Lower leg skin (tissue), 4 donors: ENCODE data around the gene CLK2. TPM values are rescaled to one million over a fixed set of nuclear protein-coding genes. Genes with fewer than 3 reads are reported as not detected.

ENCODE experiments used
- DNase-seq, 2 donors: peaks; one replicate each; pipeline ENCODE4 v3.0.0-alpha.2; 2019; ENCODE audit warnings: low spot score in 2 of 2
- H3K4me3 ChIP-seq: fragments of 200-600 bp; sonication (generic); 2 replicates; pipeline ENCODE4 v1.5.1; 2017; ENCODE audit warnings: mild to moderate bottlenecking, low read depth; ENCODE audit not compliant: poor library complexity, severe bottlenecking
- CTCF ChIP-seq, 3 donors: fragments of 450-650 bp; IDR thresholded peaks; one replicate each; pipeline ENCODE4 v1.5.1; 2016; ENCODE audit warnings: antibody characterized with exemption in 3 of 3, mild to moderate bottlenecking in 3 of 3, moderate library complexity in 2 of 3
- POLR2A ChIP-seq, 2 donors: fragments of 450-650 bp; IDR thresholded peaks; one replicate each; pipeline ENCODE4 v1.6.1; 2016 to 2017; ENCODE audit warnings: antibody characterized with exemption in 2 of 2, mild to moderate bottlenecking in 1 of 2, moderate library complexity in 1 of 2
- WGBS, 2 donors: methylation state at CpG; one replicate each; pipeline ENCODE4 v1.1.5; 2018; 5-methylcytosine and 5-hydroxymethylcytosine counted together
- intact Hi-C: fragments of 100-400 bp; cut with DNase I; formaldehyde crosslinking; loops from one replicate; pipeline ENCODE4 v1.15.0; 2023; ENCODE audit warnings: low total_unique reads
- total RNA-seq, 4 donors: library from RNA; depleted of rRNA; stranded (reverse); fragments of >200 nt; gene quantifications; one replicate each; pipeline ENCODE4 v1.1.0, GENCODE V29; 2016

The CLK2 gene
- total RNA-seq, 4 donors from 2014 or later = 24.6 to 55.8 (median 38.0) TPM

GRCh38 chr1:155300553-155301329 is 27.4 kb upstream of the CLK2 start:
- intact Hi-C loops = no loop called here
- no peak for DNase-seq
- no peak overlapping the region for H3K4me3 ChIP-seq
- 87 to 88% methylated on average over 7 to 9 of the region's 9 CpGs for WGBS, 2 donors
- no peak for TF ChIP-seq CTCF (IDR thresholded peaks at IDR 0.05)
- TF ChIP-seq POLR2A (IDR thresholded peaks at IDR 0.05) = no peak

- no peak overlapping the region for H3K4me3 ChIP-seq
- TF ChIP-seq POLR2A (IDR thresholded peaks at IDR 0.05) (no peak), CTCF (IDR thresholded peaks at IDR 0.05) (no peak)
- intact Hi-C loops = no loop called here
- WGBS, 2 donors = 91 to 92% methylated on average over 8 of the region's 8 CpGs
- DNase-seq = no peak
Observed at GRCh38 chr1:155300024-155300423, 26.7 kb upstream of the CLK2 start.

- DNase-seq = no peak
- H3K4me3 ChIP-seq = no peak overlapping the region
- 75 to 77% methylated on average over 7 of the region's 7 CpGs for WGBS, 2 donors
- intact Hi-C loops = no loop called here
- TF ChIP-seq CTCF (IDR thresholded peaks at IDR 0.05) (no peak), POLR2A (IDR thresholded peaks at IDR 0.05) (no peak)
Observed at GRCh38 chr1:155297384-155297783, 24.1 kb upstream of the CLK2 start.

GRCh38 chr1:155296661-155297060 is 23.4 kb upstream of the CLK2 start:
- intact Hi-C loops = no loop called here
- 87 to 90% methylated on average over 3 of the region's 3 CpGs for WGBS, 2 donors
- H3K4me3 ChIP-seq = no peak overlapping the region
- no peak for TF ChIP-seq CTCF (IDR thresholded peaks at IDR 0.05)
- TF ChIP-seq POLR2A (IDR thresholded peaks at IDR 0.05) = no peak
- no peak for DNase-seq

GRCh38 chr1:155295942-155296267 is 22.6 kb upstream of the CLK2 start:
- 57 to 68% methylated on average over 4 to 7 of the region's 7 CpGs for WGBS, 2 donors
- DNase-seq = no peak
- no peak for TF ChIP-seq CTCF (IDR thresholded peaks at IDR 0.05)
- no peak for TF ChIP-seq POLR2A (IDR thresholded peaks at IDR 0.05)
- no peak overlapping the region for H3K4me3 ChIP-seq
- intact Hi-C loops = no loop called here
